Astrocyte of the cerebellum (primary cell): ENCODE results near the gene GGNBP2.

Source experiments
- DNase-seq: peaks from one replicate; pipeline ENCODE4 v3.0.0-alpha.2; 2011; ENCODE audit warnings: low read depth
- H3K4me3 ChIP-seq: 2 replicates; pipeline ENCODE4 v1.5.1; 2011; ENCODE audit warnings: mild to moderate bottlenecking, low read depth, low read length, moderate library complexity
- CTCF ChIP-seq: IDR thresholded peaks from 2 replicates; pipeline ENCODE4 v1.5.1; 2012; ENCODE audit warnings: low read length, low read depth, moderate library complexity, mild to moderate bottlenecking; ENCODE audit errors: missing control alignments
- in situ Hi-C: cut with HindIII; loops from 2 replicates; pipeline ENCODE4 v1.10.0; 2017; ENCODE audit warnings: low sequenced_read_pairs

GGNBP2 gene

GRCh38 chr17:36547776-36548175, 3.1 kb downstream of the GGNBP2 start:
- DNase-seq, result no peak
- in situ Hi-C loops, result no loop called here
- peak overlapping the region; percentile 16 for H3K4me3 ChIP-seq
- TF ChIP-seq CTCF, result no peak

- no peak overlapping the region for H3K4me3 ChIP-seq
- DNase-seq, result no peak
- in situ Hi-C loops, result no loop called here
- no peak for TF ChIP-seq CTCF
These were observed 6.0 kb downstream of the GGNBP2 start for GRCh38 chr17:36550491-36551417.

GRCh38 chr17:36553459-36553858, 8.7 kb downstream of the GGNBP2 start:
- no peak for DNase-seq
- no peak overlapping the region for H3K4me3 ChIP-seq
- no peak for TF ChIP-seq CTCF
- in situ Hi-C loops, result no loop called here

GRCh38 chr17:36566081-36566480, 21.4 kb downstream of the GGNBP2 start:
- DNase-seq, result no peak
- no peak overlapping the region for H3K4me3 ChIP-seq
- no peak for TF ChIP-seq CTCF
- in situ Hi-C loops, result no loop called here

GRCh38 chr17:36575028-36575427, 30.3 kb downstream of the GGNBP2 start:
- TF ChIP-seq CTCF, result no peak
- H3K4me3 ChIP-seq, result no peak overlapping the region
- DNase-seq, result no peak
- in situ Hi-C loops, result no loop called here

- in situ Hi-C loops, result no loop called here
- TF ChIP-seq CTCF, result no peak
- DNase-seq, result no peak
- no peak overlapping the region for H3K4me3 ChIP-seq
These were observed 32.1 kb downstream of the GGNBP2 start for GRCh38 chr17:36576793-36577192.
